Measurements from ENCODE around the gene CASS4.

- TF ChIP-seq POLR2A (IDR thresholded peaks at IDR 0.05): no peak
- TF ChIP-seq CTCF (IDR thresholded peaks at IDR 0.05): no peak
- TF ChIP-seq EP300 (IDR thresholded peaks at IDR 0.05): no peak
Observed at GRCh38 chr20:56378386-56378785, 33.7 kb upstream of the CASS4 start.

Measured in ovary (tissue), 3 donors.